DND-41 (cell line): Measurements from ENCODE around the gene RTP2.

ENCODE experiments used
- CTCF ChIP-seq: IDR thresholded peaks from 2 replicates; pipeline ENCODE4 v1.5.1; 2012; ENCODE audit warnings: borderline replicate concordance, low read length, moderate library complexity, mild to moderate bottlenecking; ENCODE audit not compliant: poor library complexity, severe bottlenecking; ENCODE audit errors: extremely low read depth
- EZH2 ChIP-seq: IDR thresholded peaks from 3 replicates; pipeline ENCODE4 v1.6.1; 2012; ENCODE audit warnings: borderline replicate concordance, low read depth, mild to moderate bottlenecking, moderate library complexity, low read length, inconsistent platforms; ENCODE audit not compliant: severe bottlenecking

DNA sequence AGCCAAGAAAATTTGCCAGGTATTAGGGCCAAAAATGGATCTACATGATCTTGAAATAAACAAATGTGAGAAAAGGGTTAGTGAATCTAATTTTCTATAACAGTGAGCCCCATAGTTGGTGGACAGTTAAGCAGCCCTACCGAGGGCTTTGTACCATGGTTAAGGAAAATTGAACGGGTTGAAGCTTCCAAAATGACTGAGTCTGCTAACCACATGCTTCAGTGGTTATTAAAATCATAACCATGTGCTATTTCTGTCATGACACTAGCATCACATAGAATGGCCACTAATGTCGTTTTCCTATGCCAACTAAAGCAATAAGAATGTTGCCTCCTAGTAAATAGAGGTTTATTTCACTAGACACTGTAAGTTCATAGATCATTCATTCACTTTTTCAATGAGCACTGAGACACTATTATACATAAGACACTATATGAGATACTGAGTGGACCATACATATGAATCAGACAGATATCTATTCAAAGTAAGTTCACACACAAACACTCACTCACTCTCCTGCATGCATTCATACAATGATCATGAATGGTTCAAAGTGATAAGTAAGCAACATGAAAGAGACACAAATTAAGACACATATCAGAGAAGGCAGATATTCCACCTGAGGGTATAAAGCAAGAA is 36.5 kb downstream of the RTP2 start:
- TF ChIP-seq CTCF (no peak), EZH2 (no peak)
